ENCODE results near the gene PYY. TPM values are rescaled to one million over a fixed set of nuclear protein-coding genes. Genes with fewer than 3 reads are reported as not detected.

PYY gene
- total RNA-seq, 4 donors from 2014 or later, result not detected

DNA sequence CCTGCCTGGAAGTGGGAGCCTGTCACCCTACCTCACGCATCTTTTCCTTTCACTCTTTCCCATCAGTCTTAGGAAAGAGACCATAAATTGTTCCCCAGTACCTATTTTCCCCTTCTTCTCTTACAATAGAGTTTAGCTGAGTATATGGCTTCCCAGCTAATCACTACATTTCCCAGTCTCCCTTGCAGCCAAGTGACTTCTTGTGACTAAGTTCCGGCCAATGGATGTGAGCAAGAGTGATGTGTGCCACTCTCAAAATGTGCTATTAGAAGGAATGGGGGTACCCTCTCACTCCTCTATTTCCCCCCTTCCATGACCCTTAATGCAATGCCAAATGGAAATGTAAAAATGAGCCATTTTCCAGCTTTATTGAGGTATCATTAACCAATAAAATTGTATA, 8.2 kb upstream of the PYY start:
- TF ChIP-seq, protein P1, sequence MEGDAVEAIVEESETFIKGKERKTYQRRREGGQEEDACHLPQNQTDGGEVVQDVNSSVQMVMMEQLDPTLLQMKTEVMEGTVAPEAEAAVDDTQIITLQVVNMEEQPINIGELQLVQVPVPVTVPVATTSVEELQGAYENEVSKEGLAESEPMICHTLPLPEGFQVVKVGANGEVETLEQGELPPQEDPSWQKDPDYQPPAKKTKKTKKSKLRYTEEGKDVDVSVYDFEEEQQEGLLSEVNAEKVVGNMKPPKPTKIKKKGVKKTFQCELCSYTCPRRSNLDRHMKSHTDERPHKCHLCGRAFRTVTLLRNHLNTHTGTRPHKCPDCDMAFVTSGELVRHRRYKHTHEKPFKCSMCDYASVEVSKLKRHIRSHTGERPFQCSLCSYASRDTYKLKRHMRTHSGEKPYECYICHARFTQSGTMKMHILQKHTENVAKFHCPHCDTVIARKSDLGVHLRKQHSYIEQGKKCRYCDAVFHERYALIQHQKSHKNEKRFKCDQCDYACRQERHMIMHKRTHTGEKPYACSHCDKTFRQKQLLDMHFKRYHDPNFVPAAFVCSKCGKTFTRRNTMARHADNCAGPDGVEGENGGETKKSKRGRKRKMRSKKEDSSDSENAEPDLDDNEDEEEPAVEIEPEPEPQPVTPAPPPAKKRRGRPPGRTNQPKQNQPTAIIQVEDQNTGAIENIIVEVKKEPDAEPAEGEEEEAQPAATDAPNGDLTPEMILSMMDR (IDR thresholded peaks at IDR 0.05; ENCODE audit: low read depth), result no peak

DNA sequence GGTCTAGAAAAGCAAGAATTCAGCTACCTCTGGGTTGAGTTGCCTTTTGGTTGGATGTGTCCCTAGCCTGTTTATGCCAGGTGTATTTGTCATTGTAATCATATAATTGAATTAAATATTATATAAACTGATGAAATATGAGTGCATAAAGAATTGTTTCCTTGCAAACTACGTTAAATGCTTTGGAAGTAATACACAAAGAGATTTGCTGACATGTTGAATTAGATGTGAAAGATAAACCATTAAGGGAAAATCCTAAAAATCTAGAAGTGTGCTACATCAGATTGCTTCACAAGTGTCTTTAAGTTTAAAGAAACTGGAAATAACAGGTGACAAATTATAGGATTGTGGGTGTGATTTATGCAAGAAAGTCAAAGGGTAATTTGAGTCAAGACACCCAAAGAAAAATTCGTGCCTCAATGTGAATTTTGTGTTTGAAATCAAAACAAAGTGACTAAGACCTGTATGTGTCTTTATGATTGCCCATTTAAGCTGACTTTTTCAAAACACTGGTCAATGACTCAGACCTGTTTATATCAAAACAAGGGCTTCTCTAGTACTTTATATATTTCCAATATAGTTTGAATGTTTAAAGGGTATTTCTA, 5.1 kb upstream of the PYY start:
- TF ChIP-seq, protein P1 (IDR thresholded peaks at IDR 0.05; ENCODE audit: low read depth), result no peak

DNA sequence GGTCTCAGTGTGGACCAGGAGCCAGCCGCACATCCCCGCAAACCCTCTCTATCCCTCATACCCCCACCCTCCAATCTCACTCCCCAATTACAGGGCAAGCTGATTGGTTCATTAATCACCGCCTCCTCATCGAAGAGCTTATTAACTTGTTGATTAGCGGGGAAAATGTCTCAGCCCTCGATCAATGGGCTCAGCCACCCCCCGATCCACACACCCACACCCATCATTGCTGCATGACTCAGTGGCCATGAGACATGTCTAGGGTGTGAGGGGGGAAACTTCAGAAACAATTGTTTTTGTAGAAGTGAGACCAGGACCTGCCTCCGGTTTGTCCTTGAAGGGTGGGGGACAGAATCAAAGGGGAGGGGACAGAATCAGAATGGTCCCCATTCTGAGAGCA, 2.5 kb upstream of the PYY start:
- TF ChIP-seq, protein P1 (IDR thresholded peaks at IDR 0.05; ENCODE audit: low read depth), result no peak

DNA sequence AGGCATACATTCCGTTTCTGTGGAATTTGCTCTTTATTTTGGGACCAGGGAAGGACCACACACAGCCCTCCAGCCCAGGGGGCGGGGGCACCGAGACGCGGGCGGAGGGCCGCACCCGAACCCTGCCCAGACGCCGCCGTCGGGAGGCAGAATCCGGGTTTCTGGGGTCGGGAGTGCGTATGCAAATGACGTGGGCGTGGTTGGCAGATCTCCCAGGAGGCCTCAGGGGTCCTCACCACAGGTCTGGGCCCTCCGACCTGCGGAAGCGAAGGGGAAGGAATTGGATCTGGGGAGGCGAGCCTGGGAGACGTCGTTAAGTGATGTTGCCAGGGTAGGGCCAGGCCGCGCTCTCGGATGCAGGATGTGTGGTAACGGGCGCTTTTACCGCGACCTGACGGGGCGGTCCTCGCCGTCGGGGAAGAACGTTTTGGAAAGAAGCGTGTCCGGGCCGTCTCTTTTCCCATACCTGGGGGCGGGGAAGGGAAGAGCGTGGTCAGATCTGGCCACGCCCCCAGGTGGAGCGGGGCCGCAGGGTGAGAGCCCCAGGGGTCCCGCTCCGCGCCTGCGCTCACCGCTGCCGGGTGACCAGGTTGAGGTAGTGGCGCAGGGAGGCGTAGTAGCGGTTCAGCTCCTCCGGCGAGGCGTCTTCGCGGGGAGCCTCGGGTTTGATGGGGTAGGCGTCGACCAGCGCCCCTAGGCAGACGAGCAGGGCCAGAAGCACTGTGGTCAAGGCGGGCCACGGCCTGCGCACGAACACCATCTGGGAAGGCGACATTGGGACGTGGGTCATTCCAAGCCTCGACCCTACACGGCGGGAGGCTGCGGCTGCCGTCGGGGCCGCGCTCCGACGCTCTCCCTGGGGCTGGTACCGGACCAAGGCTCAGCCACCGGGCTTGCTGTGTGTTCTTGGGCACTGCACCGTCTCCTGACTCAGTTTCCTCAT, 745 bp downstream of the PYY start:
- TF ChIP-seq, protein P1 (IDR thresholded peaks at IDR 0.05; ENCODE audit: low read depth), result no peak

DNA sequence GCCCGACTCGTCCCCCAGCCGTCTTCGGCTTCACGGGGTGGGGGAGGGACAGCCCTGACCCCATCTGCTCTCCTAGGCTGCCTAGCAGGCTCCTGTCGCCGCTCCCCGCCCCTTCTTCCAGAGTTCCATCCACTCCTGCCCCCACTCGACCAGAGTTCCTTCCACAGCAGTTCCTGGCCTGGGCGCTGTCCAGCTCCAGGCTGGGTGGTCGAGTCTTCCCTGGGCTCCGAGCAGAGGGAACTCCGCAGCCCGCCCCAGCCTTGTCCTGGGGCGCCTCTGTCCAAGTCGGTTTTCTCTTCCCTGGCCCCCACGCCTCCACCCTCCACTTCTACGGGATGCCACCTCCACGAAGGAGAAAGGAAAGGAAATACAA, 1.4 kb downstream of the PYY start:
- TF ChIP-seq, protein P1 (IDR thresholded peaks at IDR 0.05; ENCODE audit: low read depth), result no peak

DNA sequence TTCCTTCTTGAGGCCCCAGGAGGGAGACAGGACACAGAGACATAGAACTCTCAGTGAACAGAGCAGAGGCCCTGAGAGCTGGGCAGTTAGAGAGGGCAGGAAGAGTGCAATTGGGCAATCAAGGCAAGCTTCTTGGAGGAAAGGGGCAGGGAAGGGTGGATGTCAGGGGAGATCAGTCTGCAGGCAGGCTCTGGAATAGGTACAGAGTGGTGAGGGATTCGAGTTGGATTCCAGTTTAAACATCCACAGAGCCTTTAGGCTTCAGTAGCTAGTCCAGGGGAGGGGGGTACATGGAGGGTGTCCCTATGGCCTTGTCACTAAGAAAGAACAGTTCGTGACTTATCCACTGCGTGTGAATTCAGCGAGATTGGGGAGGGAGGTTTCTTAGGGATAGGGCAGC, 2.0 kb downstream of the PYY start:
- TF ChIP-seq, protein P1 (IDR thresholded peaks at IDR 0.05; ENCODE audit: low read depth), result no peak

DNA sequence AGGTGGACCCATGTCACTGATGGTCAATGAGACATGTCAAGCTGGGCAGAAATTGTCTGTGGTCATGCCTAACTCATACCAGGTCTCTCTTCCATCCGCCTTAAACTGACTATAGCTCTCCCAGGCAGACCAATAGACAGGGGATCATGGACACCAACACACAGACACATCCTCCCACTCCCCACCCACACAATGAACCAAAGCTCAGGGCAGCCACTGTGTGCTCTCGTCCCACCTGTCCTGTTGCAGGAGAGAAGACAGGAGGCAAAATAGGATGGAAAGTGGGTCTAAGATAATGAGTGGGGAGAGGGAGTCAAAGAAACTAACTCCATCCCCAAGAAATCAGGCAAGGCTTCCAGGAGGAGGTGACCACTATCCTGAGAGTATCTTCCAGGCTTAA, 3.2 kb downstream of the PYY start:
- TF ChIP-seq, protein P1 (IDR thresholded peaks at IDR 0.05; ENCODE audit: low read depth), result no peak

Data from subcutaneous adipose tissue (tissue), 4 donors.